GM12874 (cell line): ENCODE measurements around the gene NOP16.

Experiments used
- TF ChIP-seq, protein P1 (sequence below): IDR thresholded peaks from 2 replicates; pipeline ENCODE4 v1.5.1; 2011; ENCODE audit warnings: low read depth, mild to moderate bottlenecking, control low read depth, low read length, moderate library complexity; ENCODE audit not compliant: insufficient read depth

NOP16 gene

DNA sequence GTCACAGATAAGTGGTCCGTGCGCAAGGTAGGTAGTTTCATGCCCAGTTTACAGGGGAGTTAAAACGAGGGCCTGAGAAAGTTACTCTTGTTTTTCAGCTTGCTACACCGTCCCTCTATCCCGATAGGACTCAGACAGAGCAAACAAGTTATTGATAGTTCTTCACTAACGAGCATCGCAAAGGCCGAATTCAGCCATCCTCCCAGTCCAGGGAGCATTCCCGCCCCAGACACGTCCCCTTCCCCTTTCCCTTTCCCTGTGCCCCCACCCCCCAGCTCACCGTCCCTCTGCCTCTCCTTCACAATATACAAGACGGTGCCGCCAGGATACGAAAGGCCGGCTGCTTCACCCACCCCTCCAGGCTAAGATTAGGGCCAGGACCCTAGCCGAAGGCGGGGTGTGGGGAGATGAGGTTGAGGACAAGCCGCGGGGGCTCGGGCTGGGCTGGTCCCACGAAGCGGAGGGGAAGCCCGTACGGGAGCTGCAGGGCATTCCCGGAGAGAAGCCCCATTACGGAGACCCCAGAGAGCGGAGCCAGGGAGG lies 27.4 kb downstream of the NOP16 start:
- TF ChIP-seq, protein P1, sequence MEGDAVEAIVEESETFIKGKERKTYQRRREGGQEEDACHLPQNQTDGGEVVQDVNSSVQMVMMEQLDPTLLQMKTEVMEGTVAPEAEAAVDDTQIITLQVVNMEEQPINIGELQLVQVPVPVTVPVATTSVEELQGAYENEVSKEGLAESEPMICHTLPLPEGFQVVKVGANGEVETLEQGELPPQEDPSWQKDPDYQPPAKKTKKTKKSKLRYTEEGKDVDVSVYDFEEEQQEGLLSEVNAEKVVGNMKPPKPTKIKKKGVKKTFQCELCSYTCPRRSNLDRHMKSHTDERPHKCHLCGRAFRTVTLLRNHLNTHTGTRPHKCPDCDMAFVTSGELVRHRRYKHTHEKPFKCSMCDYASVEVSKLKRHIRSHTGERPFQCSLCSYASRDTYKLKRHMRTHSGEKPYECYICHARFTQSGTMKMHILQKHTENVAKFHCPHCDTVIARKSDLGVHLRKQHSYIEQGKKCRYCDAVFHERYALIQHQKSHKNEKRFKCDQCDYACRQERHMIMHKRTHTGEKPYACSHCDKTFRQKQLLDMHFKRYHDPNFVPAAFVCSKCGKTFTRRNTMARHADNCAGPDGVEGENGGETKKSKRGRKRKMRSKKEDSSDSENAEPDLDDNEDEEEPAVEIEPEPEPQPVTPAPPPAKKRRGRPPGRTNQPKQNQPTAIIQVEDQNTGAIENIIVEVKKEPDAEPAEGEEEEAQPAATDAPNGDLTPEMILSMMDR, result no peak

DNA sequence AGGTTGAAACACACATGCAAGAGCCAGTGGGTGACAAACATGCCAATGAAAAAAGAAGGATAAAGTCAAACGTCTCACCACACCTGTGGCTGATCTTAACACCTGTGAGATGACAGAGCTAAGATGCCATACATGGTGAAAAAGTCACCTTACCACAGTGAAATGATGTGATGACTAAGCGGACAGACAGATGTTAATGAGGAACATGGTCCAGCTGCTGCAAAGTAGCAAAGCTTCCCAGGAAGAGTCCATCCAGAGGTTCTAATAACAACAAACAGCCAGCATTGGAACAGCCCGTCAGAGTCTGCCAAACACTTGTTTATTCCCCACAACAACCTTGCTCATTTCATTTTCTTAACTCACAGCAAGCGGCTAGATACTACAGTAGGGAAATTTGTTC lies 28.7 kb downstream of the NOP16 start:
- TF ChIP-seq, protein P1, result no peak

DNA sequence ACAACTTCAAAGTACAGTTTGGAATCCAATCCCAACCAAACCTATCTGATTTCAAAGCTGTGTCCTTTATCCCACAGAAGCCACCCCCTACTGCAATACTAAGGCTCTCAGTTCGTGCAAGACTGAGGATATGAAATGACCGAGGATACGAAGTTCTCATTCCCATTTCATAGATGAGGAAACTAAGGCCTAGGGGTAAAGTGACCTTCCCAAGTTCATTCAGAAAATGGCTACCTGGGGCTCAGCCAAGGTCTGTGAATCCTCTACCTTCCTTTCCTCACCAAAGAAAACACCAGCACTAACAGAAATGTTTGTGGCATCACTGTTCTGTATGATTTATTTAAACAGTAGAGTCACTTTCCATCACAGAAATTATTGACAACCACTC lies 32.2 kb downstream of the NOP16 start:
- TF ChIP-seq, protein P1, result no peak

DNA sequence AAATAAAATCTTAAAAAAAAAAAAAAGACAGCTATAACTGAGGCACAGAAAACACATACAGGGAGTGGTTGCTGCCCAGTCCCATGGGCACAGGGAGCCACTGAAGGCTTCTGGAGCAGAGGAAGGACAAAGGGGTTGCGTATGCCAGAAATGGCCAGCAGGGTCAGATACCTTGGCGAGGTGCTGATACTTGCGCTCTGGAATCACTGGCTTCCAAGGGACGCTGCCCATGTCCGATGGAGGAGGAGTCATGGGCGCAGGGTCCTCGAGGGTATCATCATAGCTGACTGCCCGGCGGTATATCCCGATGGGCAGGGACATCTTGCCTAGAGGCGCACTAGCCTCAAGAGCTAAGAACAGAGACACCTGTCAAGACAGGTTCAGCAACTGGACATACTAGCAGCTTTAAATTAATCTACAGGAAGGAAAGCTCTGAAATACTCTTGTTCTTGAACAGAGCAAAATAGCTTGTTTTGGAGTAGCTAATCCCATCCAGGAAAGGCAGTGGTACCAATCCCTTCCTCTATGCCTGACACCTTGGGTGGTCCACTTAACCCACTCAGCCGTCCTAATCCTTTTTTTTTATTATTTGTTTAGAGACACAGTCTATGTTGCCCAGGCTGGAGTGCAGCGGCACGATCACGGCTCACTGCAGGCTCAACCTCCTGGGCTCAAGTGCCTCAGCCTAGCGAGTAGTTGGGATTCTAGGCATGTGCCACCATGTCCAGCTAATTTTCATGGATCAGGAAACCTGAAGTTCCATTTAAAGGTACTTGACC lies 32.8 kb downstream of the NOP16 start:
- TF ChIP-seq, protein P1, result no peak

DNA sequence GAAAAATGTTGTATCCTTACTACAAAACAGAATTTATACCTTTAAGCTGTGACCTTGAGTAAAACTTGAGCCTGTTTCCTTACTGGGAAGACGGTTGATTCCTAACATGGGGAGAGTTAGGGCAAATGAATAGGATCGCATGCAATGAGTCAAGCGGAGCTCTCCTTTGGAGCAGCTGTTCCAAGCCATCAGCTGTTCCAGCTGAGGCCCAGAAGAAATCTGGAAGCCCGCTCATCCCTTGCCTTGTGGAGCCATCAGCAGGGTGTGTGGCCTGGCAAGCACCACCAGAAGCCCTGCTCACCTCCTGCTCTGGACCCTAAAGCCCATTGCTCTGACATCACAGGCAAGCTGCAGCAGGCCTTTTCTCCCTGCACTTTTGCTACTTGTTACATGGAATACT lies 34.9 kb downstream of the NOP16 start:
- TF ChIP-seq, protein P1, result no peak

DNA sequence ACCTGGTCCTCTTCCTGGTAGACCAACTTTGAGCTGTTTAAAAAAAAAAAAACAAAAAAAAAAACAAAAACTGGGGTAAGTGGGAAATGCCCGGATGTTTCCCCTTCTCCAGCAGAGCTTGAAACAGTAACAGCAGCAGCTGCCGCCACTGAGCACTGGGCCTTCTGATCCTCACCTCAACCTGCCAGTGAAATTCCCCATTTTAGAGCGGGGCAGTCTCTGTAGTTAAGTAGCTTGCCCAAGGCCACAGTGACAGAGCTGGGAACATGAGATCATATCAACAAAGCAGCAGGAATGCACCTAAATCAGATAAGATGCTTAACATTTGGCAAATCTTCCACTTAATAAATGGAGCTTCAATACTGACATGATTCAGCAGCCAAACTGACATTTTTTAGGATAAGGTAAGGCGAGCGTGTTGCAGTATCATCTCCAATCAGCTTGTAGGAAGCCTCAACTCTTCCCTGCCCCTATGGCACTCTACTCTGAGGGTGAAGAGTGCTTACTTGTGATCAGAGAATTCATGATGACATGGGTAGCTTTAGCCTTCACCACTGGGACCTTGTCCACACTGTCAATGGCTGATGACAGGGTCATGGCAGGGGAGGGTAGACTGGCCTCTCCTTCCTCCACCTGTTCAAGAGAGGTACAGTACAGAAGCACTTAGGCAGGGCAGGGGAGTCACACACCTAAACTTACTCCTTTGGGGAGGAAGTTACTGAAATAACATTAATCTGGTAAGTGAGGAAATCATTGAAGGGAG lies 36.1 kb downstream of the NOP16 start:
- TF ChIP-seq, protein P1, result no peak

DNA sequence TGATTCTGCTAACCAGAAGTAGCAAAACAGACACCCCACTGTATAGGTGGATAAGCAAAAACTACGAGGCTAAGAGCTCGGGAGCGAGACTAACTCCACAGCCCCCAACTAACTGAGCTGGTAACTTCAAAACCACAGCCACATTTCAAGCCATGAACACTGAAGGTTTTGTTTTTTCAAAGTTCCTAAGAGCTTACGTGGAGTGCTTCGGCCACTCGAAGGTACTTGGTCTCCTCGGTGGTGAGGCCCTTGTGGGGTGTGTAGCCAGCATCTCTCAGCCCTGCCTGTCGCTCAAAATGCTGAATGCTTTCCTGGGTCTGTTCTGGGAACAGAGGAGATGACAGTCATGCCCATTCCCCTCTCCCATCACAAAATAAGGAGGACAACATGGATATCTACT lies 38.0 kb downstream of the NOP16 start:
- TF ChIP-seq, protein P1, result no peak
